ENCODE results near the gene CST6.

CST6 gene

GRCh38 chr11:66012371-66012945 is 650 bp downstream of the CST6 start:
- TF ChIP-seq, protein P1, sequence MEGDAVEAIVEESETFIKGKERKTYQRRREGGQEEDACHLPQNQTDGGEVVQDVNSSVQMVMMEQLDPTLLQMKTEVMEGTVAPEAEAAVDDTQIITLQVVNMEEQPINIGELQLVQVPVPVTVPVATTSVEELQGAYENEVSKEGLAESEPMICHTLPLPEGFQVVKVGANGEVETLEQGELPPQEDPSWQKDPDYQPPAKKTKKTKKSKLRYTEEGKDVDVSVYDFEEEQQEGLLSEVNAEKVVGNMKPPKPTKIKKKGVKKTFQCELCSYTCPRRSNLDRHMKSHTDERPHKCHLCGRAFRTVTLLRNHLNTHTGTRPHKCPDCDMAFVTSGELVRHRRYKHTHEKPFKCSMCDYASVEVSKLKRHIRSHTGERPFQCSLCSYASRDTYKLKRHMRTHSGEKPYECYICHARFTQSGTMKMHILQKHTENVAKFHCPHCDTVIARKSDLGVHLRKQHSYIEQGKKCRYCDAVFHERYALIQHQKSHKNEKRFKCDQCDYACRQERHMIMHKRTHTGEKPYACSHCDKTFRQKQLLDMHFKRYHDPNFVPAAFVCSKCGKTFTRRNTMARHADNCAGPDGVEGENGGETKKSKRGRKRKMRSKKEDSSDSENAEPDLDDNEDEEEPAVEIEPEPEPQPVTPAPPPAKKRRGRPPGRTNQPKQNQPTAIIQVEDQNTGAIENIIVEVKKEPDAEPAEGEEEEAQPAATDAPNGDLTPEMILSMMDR (conservative IDR thresholded peaks at IDR 0.05) = no peak
- no peak overlapping the region for H3K27ac ChIP-seq

DNA sequence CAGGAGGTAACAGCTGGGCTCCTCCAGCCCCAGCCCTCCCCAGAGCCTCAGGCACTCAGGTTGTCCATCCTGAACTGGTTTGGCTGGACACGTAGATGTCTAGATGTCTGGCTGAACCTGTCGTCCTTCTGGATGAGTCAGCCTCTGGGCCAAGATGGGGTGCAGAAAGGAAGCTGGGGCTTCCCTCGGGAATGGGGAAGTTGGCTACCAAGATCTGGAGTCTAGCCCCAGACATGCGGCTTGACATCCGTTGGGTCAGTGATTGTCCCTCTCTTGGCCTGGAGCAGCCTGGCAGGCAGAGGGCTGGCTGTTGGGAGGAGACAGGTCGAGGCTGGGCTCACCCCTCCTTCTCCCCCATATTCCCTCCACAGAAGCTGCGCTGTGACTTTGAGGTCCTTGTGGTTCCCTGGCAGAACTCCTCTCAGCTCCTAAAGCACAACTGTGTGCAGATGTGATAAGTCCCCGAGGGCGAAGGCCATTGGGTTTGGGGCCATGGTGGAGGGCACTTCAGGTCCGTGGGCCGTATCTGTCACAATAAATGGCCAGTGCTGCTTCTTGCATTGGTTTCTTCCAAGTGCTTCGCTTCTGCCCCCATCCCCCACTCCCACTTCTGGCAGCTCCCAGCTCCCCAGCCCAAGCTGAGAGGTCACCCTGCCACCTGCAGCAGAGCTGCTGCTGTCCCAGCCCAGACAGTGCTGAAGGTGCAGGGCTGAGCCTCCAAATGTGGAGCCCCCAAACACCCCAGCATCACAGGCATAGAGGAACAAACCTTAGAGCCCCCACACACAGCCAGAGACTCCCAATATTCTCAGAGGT is 1.3 kb downstream of the CST6 start:
- TF ChIP-seq, protein P1 (conservative IDR thresholded peaks at IDR 0.05) = no peak
- no peak overlapping the region for H3K27ac ChIP-seq

GRCh38 chr11:66013762-66014100 is 1.9 kb downstream of the CST6 start:
- H3K27ac ChIP-seq = no peak overlapping the region
- TF ChIP-seq, protein P1 (conservative IDR thresholded peaks at IDR 0.05) = no peak

DNA sequence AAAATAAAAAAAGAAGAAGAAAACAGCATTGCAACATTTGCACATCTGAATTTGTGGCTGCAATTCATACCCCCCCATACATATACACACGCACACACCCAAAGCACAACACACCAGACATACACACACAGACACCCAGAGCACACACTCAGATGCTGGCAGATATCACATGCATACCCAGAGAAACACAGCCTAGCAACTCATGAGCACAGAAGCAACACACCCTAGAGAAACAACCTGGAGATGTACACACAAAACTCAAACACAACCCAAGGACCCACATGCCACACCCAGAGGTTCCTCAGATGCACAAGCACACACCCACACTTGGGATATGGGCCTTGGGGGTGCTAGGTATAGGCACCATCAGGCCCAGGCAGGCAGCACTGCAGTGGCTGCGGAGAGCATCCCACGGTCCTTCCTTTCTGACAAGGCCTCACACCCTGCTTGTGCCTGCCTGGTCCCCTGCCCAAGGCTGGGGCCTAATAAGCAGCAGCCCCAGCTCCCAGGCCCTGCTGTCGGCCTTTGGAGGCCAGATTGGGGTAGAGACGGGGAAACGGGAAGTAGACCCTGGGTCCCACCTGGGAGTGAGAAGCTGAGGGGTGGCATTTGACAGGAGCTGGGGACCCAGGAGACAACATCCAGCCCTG is 3.1 kb downstream of the CST6 start:
- TF ChIP-seq, protein P1 (conservative IDR thresholded peaks at IDR 0.05) = no peak

GRCh38 chr11:66015454-66015881 is 3.7 kb downstream of the CST6 start:
- peak overlapping the region; percentile 5; the same call in 1 of the 2 replicates for H3K27ac ChIP-seq
- TF ChIP-seq, protein P1 (conservative IDR thresholded peaks at IDR 0.05) = no peak

More for the DNA sequence above, 3.1 kb downstream of the CST6 start:
- H3K27ac ChIP-seq = peak overlapping the region; percentile 5; the same call in 1 of the 2 replicates

DNA sequence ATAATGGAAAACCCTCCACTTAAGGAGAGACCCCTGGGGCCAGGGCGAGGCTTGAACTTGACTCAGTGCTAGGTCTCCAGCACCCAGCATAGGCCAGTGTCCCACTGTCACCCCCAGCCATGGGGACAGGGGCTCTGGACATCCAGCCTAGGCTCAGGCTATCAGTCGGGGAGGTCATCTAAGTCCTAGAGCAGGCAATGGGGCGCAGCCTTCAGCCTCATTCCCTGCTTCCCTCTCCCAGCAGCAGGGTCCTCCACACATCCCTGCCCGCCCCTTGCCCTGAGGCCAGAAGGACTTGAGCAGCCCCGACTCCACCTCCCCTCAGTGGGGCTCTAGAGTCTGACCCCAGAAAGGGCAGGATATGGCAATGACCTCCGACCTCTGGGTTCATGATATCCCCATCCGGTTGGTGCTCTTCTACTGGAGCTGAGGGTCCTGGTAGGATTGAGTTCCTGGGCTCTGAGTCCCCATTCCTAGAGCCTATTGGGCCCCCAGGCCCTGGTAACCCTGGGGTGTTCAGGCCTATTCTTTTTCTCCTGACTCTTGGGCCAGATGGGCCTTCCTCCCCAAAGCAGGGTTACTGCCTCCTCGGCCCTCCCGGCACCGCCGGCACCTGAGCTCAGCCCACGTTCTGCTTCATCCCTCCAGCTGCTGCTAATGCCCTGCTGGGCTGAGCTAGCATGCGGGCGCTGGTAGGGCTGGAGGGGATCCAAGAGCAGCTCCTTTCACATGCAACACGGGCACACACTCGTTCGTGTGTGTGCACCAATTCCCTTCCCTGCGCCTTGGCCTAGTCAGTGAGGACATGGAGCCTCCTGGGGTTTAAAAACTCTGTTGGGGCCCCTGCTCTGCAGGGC is 4.4 kb downstream of the CST6 start:
- TF ChIP-seq, protein P1 (conservative IDR thresholded peaks at IDR 0.05) = no peak
- no peak overlapping the region for H3K27ac ChIP-seq
